Erythroblast (primary cell): ENCODE measurements around the gene AGAP1.

ENCODE experiments used
- GATA1 ChIP-seq: IDR thresholded peaks from 2 replicates; pipeline ENCODE4 v1.6.1; 2011; ENCODE audit warnings: low read depth, mild to moderate bottlenecking, control low read depth, low read length, moderate library complexity
- POLR2A ChIP-seq: IDR thresholded peaks from 2 replicates; pipeline ENCODE4 v1.6.1; 2011; ENCODE audit warnings: mild to moderate bottlenecking, low read length

- TF ChIP-seq POLR2A (no peak), GATA1 (no peak)
These were observed 144.9 kb downstream of the AGAP1 start for GRCh38 chr2:235638541-235639427.
